ENCODE measurements around the gene GALNT18. TPM values are rescaled to one million over a fixed set of nuclear protein-coding genes. Genes with fewer than 3 reads are reported as not detected.

Gene GALNT18
- total RNA-seq, 1 donor from 2014 or later = 2.1 TPM

DNA sequence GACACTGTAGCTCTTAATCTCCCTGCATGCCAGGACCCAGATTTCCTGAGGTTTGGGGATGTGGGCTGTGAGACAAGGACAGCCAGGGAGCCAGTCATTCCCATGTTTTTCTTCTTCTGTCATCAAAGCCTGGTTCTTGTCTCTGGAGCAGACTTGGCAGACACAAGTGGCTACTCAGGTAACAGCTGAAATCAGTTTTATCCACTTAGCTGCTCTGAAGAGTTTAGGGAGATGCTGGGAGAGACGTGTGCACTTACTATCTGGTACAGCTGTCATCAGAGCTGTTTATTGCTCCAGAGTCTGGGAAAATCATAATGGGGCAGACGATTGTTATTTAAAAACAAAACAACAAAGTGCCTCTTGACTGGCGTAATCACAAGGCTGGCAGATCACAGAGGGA is 325.4 kb downstream of the GALNT18 start:
- no peak for TF ChIP-seq CTCF (IDR thresholded peaks at IDR 0.05; ENCODE audit: unreplicated experiment)
- Mint-ChIP-seq H3K4me3 (ENCODE audit: low read depth) (no peak overlapping the region), H3K36me3 (ENCODE audit: insufficient read depth) (no peaks in the 10 kb centered on the region), H3K27ac (no peak overlapping the region), H3K4me1 (ENCODE audit: low read depth) (peaks cover 16% of the 10 kb centered on the region), H3K9me3 (ENCODE audit: low read depth) (no peaks in the 10 kb centered on the region), H3K27me3 (no peaks in the 10 kb centered on the region)
- DNase-seq (ENCODE audit: low spot score, unreplicated experiment) = no peak

- Mint-ChIP-seq H3K4me3 (ENCODE audit: low read depth) (no peak overlapping the region), H3K9me3 (ENCODE audit: low read depth) (no peaks in the 10 kb centered on the region), H3K27ac (no peak overlapping the region), H3K27me3 (peaks cover 3% of the 10 kb centered on the region), H3K4me1 (ENCODE audit: low read depth) (peaks cover 23% of the 10 kb centered on the region), H3K36me3 (ENCODE audit: insufficient read depth) (no peaks in the 10 kb centered on the region)
- no peak for TF ChIP-seq CTCF (IDR thresholded peaks at IDR 0.05; ENCODE audit: unreplicated experiment)
- no peak for DNase-seq (ENCODE audit: low spot score, unreplicated experiment)
Measured at GRCh38 chr11:11294551-11294855, 327.3 kb downstream of the GALNT18 start.

DNA sequence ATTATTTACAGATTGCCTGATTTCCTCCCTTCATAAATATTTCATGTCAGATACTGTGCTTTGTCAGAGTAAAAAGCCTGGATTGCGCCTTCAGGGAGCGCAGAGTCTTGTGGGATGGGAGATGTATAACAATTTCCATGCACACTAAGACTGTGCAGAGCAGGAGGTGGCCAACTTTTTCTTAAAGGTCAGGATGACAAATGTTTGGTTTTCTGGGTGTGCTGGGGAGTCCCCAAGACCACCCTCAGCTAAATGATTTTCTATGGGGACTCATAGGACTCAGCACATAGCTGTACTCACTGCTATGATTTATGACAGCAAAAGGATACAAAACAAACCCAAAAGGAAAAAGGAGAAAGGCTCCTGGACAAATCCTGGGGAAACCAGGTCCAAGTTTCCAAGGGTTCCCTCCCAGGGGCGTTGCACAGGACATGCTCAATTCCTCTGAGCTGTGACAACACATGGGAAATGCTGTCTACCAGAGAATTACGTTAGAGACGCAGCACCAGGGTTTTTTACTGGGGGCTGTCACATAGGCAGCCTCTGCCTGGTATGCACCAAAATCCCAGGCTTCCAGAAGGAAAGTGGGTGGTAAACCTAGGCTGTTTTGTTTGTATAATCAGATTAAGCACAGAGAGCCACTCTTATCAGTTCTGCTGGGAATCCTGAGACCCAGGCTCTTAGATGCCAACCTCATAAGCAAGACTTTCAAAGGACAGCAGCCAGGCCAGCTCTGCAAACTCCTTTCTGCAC is 327.8 kb downstream of the GALNT18 start:
- peaks cover 3% of the 10 kb centered on the region for H3K27me3 Mint-ChIP-seq
- no peak for DNase-seq (ENCODE audit: low spot score, unreplicated experiment)
- H3K27ac Mint-ChIP-seq = no peak overlapping the region

GRCh38 chr11:11292839-11293238 is 329.0 kb downstream of the GALNT18 start:
- Mint-ChIP-seq H3K27ac (no peak overlapping the region), H3K9me3 (ENCODE audit: low read depth) (no peaks in the 10 kb centered on the region), H3K4me1 (ENCODE audit: low read depth) (peaks cover 23% of the 10 kb centered on the region), H3K27me3 (peaks cover 5% of the 10 kb centered on the region), H3K4me3 (ENCODE audit: low read depth) (no peak overlapping the region), H3K36me3 (ENCODE audit: insufficient read depth) (no peaks in the 10 kb centered on the region)
- TF ChIP-seq CTCF (IDR thresholded peaks at IDR 0.05; ENCODE audit: unreplicated experiment) = no peak
- no peak for DNase-seq (ENCODE audit: low spot score, unreplicated experiment)

More for the DNA sequence above, 327.8 kb downstream of the GALNT18 start:
- H3K9me3 Mint-ChIP-seq (ENCODE audit: low read depth) = no peaks in the 10 kb centered on the region
- no peak overlapping the region for H3K4me3 Mint-ChIP-seq (ENCODE audit: low read depth)
- no peak for TF ChIP-seq CTCF (IDR thresholded peaks at IDR 0.05; ENCODE audit: unreplicated experiment)
- peaks cover 23% of the 10 kb centered on the region for H3K4me1 Mint-ChIP-seq (ENCODE audit: low read depth)
- H3K36me3 Mint-ChIP-seq (ENCODE audit: insufficient read depth) = no peaks in the 10 kb centered on the region

DNA sequence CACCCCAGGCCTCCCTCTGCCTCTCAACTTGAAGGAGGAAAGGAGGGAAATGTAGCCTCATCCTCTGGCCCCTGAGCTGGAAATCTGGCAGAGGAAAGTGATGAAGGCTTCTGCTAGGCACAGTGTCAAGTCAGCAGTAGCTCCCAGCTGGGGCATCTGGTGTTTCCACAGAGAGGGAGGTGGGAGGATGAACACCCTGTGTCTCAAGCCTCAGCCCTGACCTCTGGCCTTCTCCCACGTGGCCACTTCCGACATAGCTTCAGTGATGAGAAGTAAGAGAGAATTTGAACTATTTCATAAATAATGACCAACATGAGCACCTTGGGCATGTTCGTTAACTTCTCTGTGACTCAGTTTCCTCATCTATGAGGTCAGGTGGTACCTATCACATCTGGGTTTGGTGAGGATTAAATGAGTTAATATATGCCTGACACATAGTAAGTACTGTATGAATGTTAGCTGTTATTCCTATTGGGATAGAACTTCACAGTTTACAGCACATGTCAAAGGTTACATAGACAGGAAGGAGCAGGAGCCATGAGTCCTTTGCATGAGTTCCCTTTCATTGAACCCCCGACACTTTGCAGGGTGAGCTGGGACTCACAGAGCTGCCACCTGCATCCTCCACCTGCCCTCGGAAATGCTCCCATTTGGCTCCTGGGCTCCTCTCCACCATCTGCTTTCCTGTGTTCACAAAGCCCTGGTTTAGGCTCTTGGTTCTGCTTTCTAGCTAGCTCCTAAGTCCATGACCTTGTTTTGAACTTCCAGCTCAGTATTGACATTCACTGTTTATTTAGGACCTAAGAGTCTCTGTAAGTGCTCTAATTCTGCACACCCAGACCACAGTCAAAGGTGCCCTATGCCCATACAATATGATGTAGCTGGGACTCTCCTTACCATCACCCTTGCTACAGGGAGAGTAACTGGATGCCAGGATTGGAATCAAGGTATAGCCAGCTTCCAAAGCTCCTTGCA is 330.5 kb downstream of the GALNT18 start:
- Mint-ChIP-seq H3K27ac (no peak overlapping the region), H3K4me3 (ENCODE audit: low read depth) (no peak overlapping the region), H3K27me3 (peaks cover 5% of the 10 kb centered on the region), H3K36me3 (ENCODE audit: insufficient read depth) (no peaks in the 10 kb centered on the region), H3K4me1 (ENCODE audit: low read depth) (peaks cover 23% of the 10 kb centered on the region), H3K9me3 (ENCODE audit: low read depth) (no peaks in the 10 kb centered on the region)
- TF ChIP-seq CTCF (IDR thresholded peaks at IDR 0.05; ENCODE audit: unreplicated experiment) = no peak
- no peak for DNase-seq (ENCODE audit: low spot score, unreplicated experiment)

Data from progenitor cell of endocrine pancreas (in vitro differentiated cells).